Stimulated activated CD4-positive, alpha-beta T cell treated with anti-CD3 and anti-CD28 coated beads, Interleukin-15, amount 100 ng/mL, for 1 hour (primary cell): ENCODE data around the gene MINDY4.
"Not testable (repeated sequence)": the region's sequence is repeated elsewhere in the genome, so short reads cannot be mapped to it uniquely, and the experiment has no call there.

ENCODE experiments used
- DNase-seq, 2 donors: peaks; one replicate each; pipeline ENCODE4 v3.0.0-alpha.2; 2020; ENCODE audit warnings: low read depth in 1 of 2, low spot score in 1 of 2

The MINDY4 gene

DNA sequence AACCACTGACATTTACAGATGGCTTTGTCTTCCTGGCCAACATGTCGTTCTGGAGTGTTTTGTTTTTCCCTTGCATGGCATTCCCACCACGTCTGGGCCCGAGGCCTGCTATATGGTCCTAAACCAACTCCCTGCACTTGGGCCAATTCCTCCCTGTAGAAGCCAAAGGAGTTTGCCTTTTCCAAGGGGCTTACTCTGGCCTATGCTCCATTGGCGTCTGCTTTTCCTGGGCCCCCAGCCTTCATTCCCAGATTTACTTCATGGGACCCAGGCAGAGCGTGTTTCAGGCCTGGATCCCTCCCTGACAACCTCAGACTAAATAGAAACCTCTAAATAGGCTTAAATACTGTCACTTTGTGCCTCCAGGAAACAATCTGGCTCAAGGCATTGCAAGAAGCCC lies 60.7 kb downstream of the MINDY4 start:
- no peak for DNase-seq

DNA sequence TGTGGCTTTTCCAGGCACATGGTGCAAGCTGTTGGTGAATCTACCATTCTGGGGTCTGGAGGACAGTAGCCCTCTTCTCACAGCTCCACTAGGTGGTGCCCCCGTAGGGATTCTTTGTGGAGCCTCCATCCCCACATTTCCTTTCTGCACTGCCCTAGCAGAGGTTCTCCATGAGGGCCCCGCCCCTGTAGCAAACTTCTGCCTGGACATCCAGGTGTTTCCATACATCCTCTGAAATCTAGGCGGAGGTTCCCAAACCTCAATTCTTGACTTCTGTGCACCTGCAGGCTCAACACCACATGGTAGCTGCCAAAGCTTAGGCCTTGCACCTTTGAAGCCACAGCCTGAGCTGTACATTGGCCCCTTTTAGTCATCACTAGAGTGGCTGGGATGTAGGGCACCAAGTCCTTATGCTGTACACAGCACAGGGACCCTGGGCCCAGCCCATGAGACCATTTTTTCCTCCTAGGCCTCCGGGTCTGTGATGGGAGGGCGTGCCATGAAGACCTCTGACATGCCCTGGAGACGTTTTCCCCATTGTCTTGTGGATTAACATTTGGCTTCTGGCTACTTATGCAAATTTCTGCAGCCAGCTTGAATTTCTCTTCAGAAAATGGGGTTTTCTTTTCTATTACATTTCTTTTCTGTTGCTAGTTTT lies 62.9 kb downstream of the MINDY4 start:
- not testable (repeated sequence) for DNase-seq

DNA sequence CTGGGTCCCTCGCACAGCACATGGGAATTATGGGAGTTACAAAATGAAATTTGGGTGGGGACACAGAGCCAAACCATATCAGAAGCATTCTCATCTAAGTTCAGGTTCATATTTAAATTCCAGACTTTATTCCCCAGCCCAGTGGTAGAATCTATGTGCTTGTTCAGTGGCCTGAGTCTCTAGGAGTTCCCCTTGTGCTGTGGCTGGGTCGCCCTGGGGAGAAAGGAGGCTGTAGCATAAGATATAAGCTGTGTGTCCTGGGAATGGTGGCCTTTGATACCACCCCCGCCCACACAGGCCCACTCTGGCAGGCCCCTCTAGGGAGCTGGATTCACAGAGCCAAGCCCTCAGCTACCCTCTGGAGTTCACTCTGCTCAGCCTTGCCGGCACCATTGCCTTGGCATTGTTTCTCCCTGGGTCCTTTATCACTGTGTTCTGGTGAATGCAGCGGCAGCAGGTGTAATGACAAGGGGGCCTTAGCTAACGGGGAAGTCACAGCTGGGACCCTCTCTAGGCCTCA lies 64.2 kb downstream of the MINDY4 start:
- DNase-seq = no peak

DNA sequence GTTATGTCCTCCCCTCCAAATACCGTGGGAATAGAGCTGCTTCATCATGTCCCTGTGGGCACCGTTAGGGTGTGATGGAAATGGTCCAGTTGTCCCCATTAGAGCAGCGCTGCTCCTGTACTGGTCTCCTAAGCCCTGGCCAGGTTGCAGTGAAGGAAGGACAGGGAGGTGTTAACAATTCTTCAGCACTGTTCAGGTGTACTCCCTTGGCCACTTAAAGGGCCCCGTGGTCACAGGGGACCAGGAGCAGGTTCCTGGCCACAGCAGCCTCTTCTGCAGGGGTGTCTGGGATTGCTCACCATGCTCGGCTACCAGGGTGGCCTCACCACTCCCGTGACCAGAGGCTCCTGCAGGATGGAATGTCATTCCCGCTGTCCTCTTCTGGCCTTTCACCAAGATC lies 65.8 kb downstream of the MINDY4 start:
- DNase-seq = no peak

DNA sequence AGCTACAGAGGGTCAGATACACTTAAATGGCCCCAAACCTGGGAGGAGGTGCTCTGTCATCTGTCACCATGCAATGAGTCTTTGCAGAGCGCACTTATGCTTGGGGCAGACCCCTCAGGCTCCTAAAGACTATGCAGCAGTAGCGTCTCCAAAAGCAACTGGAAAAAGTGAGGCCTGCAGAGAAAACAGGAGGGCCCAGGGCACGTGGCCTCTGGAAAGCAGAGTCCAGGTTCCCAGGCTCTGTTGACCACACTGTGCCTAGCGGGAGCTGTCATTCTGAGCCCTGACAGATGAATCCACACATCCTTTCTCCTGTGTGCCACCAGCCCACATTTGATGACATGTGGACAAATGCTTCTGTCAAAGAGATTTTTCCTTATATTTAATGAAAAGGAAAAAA lies 66.4 kb downstream of the MINDY4 start:
- no peak for DNase-seq

DNA sequence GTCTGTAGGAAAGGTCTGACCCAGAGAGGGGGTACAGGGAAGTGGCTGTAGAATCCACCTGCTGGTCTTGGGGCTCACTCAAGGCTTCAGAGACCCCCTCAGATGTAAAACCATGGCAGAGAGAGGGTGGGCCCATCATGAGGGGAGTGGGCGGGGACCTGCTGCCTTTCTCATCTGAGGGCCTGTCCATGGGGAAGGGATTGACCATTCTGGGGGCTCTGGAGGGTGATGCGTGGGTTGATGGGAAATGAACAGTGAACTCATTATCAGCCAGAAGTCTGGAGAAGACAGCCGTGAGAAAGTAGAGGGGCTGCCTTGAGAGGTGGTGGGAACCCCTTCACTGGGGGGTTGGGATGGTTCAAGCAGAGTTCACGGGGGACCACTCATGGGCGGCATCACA lies 66.8 kb downstream of the MINDY4 start:
- no peak for DNase-seq

DNA sequence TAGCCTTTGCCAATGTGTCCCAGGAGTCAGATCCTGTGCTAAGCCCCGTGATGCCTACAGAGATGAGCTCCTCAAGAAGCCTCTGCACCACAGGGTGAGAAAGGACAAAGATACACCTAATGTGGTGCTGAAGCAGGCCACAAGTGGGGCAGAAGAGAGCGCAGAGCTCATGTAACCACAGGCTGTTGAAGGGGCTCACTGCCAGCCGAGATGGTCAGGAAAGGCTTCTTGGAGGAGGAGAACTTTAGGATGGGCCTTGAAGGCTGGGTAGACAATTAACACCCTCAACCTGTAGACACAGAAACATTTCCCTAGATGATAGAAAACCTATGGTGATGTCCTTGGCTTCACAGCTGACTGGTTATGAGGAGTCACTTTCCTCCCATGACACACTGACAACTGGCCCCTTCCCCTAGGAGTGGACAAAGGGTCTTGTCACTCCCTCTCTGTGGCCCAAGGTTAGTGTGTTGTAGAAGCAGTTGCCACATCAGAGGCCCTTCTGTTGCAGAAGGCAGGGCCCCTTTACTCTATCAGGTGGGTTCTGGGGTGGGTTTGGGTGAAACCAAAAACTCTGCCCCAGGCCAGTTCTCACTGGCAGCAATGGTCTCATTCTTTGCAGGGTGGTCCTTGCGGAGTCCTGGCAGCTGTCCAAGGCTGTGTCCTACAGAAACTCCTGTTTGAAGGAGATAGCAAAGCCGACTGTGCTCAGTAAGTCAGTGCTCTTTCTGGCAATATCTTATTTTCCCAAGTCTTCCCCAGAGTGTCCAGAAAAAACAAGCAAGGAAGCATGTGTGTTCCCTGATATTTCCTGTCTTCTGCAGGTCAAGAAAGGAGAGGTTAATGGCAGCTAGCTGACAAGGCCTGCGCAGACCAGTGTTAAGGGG lies 69.2 kb downstream of the MINDY4 start:
- DNase-seq = no peak

DNA sequence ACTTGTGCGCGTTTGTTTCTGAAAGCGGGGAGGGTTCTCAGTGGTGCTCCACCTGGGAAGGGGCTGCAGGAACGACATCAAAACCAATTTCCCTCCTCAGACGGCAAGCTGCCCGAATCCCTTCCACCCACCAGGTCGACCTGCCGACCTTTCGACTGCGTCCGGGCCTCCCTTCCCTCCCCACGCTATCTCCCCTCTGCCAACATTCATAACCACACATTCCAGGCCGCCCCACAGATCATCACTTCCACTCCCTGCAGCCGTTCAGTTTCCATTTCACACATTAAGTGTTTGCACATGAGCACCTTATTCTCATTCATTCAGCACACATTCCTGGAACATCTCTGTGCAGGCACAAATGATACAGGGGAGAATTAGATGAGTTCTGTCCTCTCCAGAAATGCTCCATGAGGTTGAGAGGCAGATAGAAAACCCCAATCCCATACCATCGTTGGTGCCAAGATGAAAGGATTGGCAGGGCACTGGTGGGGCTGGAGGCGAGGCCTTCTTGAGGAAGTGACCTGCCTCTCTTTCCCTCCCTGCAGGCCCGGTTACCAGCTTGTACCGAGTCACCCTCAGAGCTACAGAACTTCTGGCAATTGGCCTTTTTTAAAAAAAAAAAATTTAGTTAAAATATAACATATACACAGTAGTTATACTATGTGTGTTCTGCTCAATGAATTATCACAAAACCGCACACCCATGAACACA lies 70.0 kb downstream of the MINDY4 start:
- DNase-seq = no peak

DNA sequence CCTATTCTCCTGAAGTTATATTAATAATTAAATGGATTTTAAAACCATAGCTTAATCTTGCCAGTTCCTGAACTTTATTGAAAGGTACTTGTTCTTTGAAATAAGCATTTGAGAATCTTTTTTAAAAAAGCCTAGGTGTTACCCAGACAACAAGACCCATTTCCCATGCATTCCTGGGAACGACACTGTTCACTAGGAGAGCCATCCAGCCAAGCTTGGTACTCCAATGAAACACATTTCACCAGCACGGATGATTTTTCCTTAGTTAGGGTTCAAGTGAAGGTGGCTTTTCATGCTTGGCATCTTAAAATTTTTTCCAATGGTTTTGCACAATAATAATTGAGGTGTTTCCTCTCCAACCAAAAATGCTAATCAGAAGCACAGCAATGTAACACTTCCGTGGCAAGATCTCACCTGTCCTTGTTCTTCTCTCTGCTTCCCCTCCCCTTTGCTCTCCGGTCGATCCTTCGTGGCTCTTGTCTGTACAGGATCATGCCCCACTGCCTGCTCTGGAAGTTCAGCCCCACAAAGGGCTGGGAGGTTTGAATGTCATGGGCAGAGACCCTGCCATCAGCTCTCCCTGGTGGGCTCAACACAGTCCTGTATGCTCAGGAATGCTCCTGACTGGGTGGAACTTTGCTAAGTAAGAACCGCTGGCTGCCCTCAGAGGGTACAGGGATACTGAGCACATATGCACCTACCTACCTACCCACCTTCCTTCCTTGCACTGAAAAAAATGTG lies 70.8 kb downstream of the MINDY4 start:
- no peak for DNase-seq

DNA sequence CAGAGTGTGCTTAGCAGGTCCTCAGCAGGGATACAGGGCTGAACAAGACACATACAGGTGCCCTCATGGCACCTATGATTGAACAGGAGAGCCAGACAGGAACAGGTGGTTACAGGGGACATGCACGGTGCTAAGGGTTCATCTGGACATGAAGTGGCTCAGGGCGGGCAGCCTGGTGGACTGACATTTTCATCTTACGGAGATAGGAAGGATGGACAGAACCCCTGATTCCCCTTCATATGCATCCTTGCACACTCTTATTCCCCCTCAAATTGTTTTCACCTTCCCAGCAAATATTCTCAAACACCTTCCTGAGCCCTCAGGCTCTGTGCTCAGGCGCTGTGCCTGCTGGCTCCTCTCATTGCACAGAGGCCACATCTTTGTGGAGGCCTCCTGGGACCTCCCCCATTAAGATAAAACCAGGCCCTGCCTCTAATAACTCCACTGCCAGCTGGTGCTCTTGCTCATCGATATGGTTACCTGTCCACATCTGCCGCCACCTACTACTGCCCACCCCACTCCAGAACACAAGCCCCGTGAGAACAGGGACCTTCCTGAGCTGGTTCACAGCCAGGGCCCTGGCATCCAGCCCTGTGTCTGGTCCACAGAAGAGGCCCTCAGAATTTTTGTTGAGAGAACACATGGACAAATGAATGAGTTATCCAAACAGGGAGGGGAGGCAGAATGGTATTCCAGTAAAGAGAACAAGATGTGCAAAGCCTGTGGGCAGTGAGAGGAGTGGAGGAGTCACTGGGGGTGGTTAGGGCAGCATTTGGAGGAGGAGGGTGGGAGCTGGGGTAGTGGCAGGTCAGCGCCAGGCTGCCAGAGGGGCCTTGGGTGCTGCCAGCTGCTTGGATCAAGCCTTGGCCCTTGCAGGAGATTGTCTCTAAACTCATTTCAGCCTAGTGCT lies 71.6 kb downstream of the MINDY4 start:
- DNase-seq = no peak

DNA sequence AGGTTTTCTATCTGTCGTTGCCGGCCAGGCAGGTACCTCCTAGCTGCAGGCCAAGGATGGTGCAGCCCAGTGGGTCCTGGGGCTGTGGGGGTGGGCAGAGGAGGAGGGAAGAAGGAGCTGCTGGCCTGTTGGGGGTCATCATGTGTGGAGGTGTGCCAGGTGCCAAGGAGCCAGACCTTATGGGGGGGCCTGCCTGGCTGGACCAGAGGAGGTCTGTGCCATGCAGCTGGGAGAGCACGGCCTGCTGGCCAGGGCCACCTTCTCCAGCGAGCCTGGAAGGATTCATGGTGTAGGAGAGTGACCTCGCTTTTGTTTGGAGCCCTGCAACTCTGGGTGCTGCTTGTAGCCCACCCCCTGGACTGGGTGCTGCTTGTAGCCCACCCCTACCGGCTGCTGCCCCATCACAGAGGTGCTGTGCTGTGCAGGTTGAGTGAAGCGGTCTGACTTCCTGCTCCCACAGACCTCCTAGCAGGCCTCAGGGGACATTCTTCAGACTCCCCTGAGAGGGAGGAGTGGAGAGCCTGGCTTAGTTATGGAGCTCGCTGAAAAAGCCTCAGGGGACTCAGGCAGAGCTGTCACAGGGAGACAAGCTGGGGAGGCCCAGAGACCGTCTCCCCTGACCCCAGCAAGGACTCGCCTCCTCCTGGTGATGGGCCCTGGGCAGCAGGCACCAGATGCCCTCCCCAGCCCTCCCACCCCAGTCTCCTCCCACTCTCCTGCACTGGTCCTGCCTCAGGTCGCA lies 72.7 kb downstream of the MINDY4 start:
- no peak for DNase-seq

DNA sequence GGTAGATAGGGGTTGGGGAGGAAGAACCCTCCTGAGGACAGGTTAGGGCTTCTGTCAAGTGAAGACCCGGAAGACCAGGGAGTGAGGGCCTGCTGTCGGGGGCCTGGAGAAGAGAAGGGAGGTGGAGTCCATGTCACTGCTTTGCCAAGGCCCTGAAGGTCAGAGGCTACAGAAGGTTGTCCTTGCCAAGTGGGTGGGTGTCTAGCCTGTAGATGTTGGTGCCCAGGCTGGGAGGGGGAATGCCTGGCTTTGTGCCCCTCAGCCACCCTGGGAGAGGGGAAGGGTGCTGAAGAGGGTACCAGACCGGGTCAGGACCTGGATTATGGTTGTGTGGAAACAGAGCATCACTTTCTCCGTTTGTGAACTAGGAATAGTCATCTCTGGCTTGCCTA lies 73.3 kb downstream of the MINDY4 start:
- no peak for DNase-seq

DNA sequence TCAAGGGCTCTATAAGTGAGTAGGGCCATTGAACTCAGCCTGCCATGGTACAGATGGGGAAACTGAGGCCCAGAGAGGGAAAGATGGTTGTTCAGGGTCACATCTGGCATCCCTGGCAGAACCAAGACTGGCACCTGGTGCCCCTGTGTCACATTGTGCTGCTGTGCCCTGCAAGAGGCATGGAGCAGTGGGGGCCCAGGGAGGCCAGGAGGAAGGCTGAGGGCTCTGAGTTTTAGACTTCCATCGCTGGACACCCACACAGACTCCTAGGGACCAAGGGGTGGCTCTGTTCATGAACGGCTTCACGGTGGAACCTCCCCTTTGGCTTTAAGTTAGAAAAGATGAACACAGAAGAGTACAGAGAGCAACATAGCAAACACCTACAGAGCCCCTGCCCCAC lies 73.7 kb downstream of the MINDY4 start:
- DNase-seq = no peak

DNA sequence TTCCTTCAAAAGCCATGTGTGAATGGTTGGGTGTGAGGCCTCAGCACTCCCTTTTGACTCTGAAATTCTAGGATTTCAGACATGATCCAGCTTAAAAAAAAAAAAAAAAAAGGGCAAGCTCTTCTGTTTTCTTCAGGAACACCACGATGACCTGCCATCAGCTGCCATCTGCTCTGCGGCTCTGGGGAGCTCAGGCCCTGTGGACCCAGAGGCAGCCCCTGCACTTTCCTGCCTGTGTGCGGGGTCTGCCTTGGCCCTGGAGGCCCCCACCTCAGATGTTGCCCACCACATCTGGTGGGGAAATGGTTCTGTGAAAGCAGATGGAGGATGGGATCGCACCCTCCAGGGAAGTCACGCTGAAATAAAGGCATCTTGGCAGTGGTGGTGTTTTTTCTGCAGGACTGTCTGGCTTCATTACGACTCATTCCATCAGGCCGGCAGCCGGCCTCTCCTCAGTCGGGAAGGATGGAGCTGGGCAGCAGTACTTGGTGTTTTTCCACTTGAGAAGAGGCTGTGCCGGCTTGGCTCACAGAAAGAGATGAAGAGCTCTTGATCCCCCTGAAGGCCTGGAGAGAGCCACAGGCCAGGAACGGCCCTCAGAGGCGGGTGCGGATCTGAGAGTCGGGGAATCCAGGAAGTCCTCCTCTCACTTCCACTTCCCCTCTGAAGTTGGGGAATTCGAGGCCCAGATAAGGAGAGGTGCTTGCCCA lies 74.4 kb downstream of the MINDY4 start:
- no peak for DNase-seq

DNA sequence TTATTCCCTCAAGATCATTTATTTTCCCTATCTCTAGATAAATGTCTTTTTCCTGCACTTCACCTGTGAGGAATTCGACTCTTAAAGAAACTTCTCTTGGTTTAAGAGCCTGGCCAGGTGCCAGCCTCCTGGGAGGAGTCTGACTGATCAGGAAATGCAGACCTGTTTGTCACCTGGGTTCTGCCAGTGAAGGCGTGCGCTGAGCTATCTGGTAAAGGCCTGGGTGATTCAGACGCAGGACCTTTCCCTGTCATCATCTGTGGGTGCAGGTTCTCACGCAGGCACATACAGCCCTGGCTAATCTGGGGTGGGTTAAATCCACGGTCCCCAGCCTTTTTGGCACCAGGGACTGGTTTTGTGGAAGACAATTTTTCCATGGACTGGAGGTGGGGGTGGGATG lies 75.2 kb downstream of the MINDY4 start:
- DNase-seq = no peak

DNA sequence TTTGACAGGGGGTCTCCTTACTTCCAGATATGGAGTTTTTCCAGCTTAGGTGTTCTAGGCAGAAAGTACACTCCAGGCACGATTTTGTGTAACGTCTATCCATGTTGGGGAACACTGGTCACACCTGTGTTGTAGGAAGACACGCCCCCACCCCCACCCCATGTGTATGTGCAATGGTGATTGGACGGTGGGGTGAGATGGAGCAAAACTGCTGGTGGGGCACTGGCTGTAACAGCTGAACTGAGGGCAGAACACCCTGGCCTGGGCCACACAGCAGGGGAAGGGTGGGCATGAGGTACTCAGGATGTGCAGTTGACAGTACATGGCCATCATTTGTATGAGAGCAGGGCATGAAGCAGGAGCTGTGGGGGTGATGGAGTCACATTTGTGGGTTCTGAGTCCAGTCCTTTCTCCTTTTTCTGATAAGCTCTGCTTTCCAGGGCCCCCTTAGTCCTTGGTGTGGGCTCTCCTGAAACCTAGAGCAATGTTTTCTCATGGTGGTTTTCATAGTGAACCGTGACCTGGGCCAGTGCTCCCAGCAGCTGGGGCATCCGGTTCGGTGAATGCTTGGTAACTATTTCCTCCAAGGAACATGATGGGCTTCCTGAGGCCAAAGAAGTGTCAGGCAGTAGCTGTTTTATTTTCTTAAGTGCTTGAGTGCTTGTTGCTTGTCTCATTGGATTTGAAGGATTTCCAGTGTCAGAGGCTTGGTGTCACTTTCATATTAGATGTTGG lies 77.1 kb downstream of the MINDY4 start:
- DNase-seq = no peak

DNA sequence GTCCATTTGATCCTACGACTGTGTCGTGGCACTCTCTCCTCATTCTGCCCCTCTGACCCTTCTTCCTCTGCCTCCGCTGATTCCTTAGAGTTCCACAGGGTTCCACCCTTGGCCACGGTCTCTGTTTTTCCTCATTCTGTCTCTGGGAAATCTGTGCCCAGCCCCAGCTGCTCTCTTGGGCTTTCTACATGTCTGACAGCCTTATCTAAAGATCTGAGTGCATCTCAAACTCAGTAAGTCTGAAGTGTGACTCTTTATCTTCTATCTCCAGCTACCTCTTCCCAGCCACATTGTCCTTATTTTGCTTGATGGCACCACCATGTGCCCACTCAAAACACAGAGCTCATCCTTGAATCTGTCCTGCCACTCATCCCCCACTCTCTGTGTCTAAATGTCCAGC lies 78.3 kb downstream of the MINDY4 start:
- DNase-seq = no peak

DNA sequence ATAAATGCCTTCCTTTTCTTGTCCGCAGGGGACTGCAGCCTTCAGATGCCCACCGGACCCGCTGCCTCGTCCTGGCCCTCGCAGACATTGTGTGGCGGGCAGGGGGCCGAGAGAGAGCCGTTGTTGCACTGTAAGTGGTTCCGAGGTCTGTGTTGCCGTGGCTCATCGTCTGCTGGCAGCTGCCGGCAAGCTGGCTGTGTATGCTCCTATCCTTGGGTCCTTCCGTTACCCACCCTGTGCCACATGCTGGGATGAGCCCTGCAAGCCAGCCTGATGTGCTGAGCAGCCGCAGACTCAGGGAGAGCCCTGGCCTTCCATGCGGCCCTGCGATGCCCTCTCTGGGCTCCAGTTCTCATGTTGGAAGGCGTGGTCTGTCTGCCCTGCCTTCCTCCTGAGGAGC lies 79.2 kb downstream of the MINDY4 start:
- no peak for DNase-seq
